Measurements from ENCODE around the gene SPTSSA.
A peak's percentile ranks its signal among the peaks of the same experiment; 100 is the strongest.

The SPTSSA gene

GRCh38 chr14:34474187-34474679 is 12.2 kb upstream of the SPTSSA start:
- Histone ChIP-seq H3K27ac (ENCODE audit: insufficient read depth, low read depth, low read length, poor library complexity, severe bottlenecking) (no peak overlapping the region), H3K27me3 (ENCODE audit: control insufficient read depth, insufficient read depth, low read length, poor library complexity, severe bottlenecking) (no peaks in the 10 kb centered on the region), H3K4me1 (ENCODE audit: control insufficient read depth, insufficient read depth, low read length) (no peaks in the 10 kb centered on the region), H3K36me3 (ENCODE audit: control insufficient read depth, insufficient read depth, low read length) (no peaks in the 10 kb centered on the region), H3K4me3 (ENCODE audit: insufficient read depth, low read depth, low read length) (no peak overlapping the region), H3K9me3 (ENCODE audit: control insufficient read depth, low read length) (no peaks in the 10 kb centered on the region)
- 92 to 93% methylated on average over 2 of the region's 2 CpGs for WGBS, 2 experiments

GRCh38 chr14:34472706-34473279 is 10.8 kb upstream of the SPTSSA start:
- H3K4me3 ChIP-seq (ENCODE audit: insufficient read depth, low read depth, low read length) = no peak overlapping the region
- whole genome bisulfite sequencing, 2 experiments = 87 to 88% methylated on average over 6 of the region's 6 CpGs
- no peaks in the 10 kb centered on the region for H3K36me3 ChIP-seq (ENCODE audit: control insufficient read depth, insufficient read depth, low read length)
- no peaks in the 10 kb centered on the region for H3K9me3 ChIP-seq (ENCODE audit: control insufficient read depth, low read length)
- H3K27ac ChIP-seq (ENCODE audit: insufficient read depth, low read depth, low read length, poor library complexity, severe bottlenecking) = no peak overlapping the region
- H3K27me3 ChIP-seq (ENCODE audit: control insufficient read depth, insufficient read depth, low read length, poor library complexity, severe bottlenecking) = no peaks in the 10 kb centered on the region
- no peaks in the 10 kb centered on the region for H3K4me1 ChIP-seq (ENCODE audit: control insufficient read depth, insufficient read depth, low read length)

GRCh38 chr14:34470319-34470718 is 8.3 kb upstream of the SPTSSA start:
- H3K27ac ChIP-seq (ENCODE audit: insufficient read depth, low read depth, low read length, poor library complexity, severe bottlenecking) = no peak overlapping the region
- H3K4me3 ChIP-seq (ENCODE audit: insufficient read depth, low read depth, low read length) = no peak overlapping the region
- H3K36me3 ChIP-seq (ENCODE audit: control insufficient read depth, insufficient read depth, low read length) = no peaks in the 10 kb centered on the region
- H3K4me1 ChIP-seq (ENCODE audit: control insufficient read depth, insufficient read depth, low read length) = no peaks in the 10 kb centered on the region
- H3K9me3 ChIP-seq (ENCODE audit: control insufficient read depth, low read length) = no peaks in the 10 kb centered on the region
- H3K27me3 ChIP-seq (ENCODE audit: control insufficient read depth, insufficient read depth, low read length, poor library complexity, severe bottlenecking) = no peaks in the 10 kb centered on the region

GRCh38 chr14:34466691-34467090 is 4.7 kb upstream of the SPTSSA start:
- no peaks in the 10 kb centered on the region for H3K9me3 ChIP-seq (ENCODE audit: control insufficient read depth, low read length)
- no peaks in the 10 kb centered on the region for H3K36me3 ChIP-seq (ENCODE audit: control insufficient read depth, insufficient read depth, low read length)
- no peak overlapping the region for H3K4me3 ChIP-seq (ENCODE audit: insufficient read depth, low read depth, low read length)
- no peaks in the 10 kb centered on the region for H3K4me1 ChIP-seq (ENCODE audit: control insufficient read depth, insufficient read depth, low read length)
- H3K27ac ChIP-seq (ENCODE audit: insufficient read depth, low read depth, low read length, poor library complexity, severe bottlenecking) = no peak overlapping the region
- no peaks in the 10 kb centered on the region for H3K27me3 ChIP-seq (ENCODE audit: control insufficient read depth, insufficient read depth, low read length, poor library complexity, severe bottlenecking)
- WGBS, 2 experiments = 96 to 98% methylated on average over 2 of the region's 2 CpGs

- Histone ChIP-seq H3K27ac (ENCODE audit: insufficient read depth, low read depth, low read length, poor library complexity, severe bottlenecking) (no peak overlapping the region), H3K4me1 (ENCODE audit: control insufficient read depth, insufficient read depth, low read length) (peaks cover 5% of the 10 kb centered on the region), H3K9me3 (ENCODE audit: control insufficient read depth, low read length) (no peaks in the 10 kb centered on the region), H3K36me3 (ENCODE audit: control insufficient read depth, insufficient read depth, low read length) (no peaks in the 10 kb centered on the region), H3K27me3 (ENCODE audit: control insufficient read depth, insufficient read depth, low read length, poor library complexity, severe bottlenecking) (no peaks in the 10 kb centered on the region), H3K4me3 (ENCODE audit: insufficient read depth, low read depth, low read length) (no peak overlapping the region)
- 89 to 97% methylated on average over 2 of the region's 2 CpGs for WGBS, 2 experiments
Observed at GRCh38 chr14:34465069-34465859, 3.2 kb upstream of the SPTSSA start.

GRCh38 chr14:34463598-34463961 is 1.5 kb upstream of the SPTSSA start:
- Histone ChIP-seq H3K27me3 (ENCODE audit: control insufficient read depth, insufficient read depth, low read length, poor library complexity, severe bottlenecking) (no peaks in the 10 kb centered on the region), H3K9me3 (ENCODE audit: control insufficient read depth, low read length) (no peaks in the 10 kb centered on the region), H3K36me3 (ENCODE audit: control insufficient read depth, insufficient read depth, low read length) (no peaks in the 10 kb centered on the region), H3K4me3 (ENCODE audit: insufficient read depth, low read depth, low read length) (no peak overlapping the region), H3K27ac (ENCODE audit: insufficient read depth, low read depth, low read length, poor library complexity, severe bottlenecking) (no peak overlapping the region), H3K4me1 (ENCODE audit: control insufficient read depth, insufficient read depth, low read length) (peaks cover 5% of the 10 kb centered on the region)
- WGBS, 2 experiments = 96 to 98% methylated on average over 1 of the region's 1 CpG

- Histone ChIP-seq H3K9me3 (ENCODE audit: control insufficient read depth, low read length) (no peaks in the 10 kb centered on the region), H3K4me1 (ENCODE audit: control insufficient read depth, insufficient read depth, low read length) (peaks cover 5% of the 10 kb centered on the region), H3K4me3 (ENCODE audit: insufficient read depth, low read depth, low read length) (peak overlapping the region; percentile 42), H3K27ac (ENCODE audit: insufficient read depth, low read depth, low read length, poor library complexity, severe bottlenecking) (peak overlapping the region; percentile 84), H3K27me3 (ENCODE audit: control insufficient read depth, insufficient read depth, low read length, poor library complexity, severe bottlenecking) (no peaks in the 10 kb centered on the region), H3K36me3 (ENCODE audit: control insufficient read depth, insufficient read depth, low read length) (no peaks in the 10 kb centered on the region)
- 1% methylated on average over 40 to 45 of the region's 45 CpGs for WGBS, 2 experiments
Observed at GRCh38 chr14:34461334-34462131, 507 bp downstream of the SPTSSA start.

GRCh38 chr14:34460841-34461240 is 1.2 kb downstream of the SPTSSA start:
- 34 to 60% methylated on average over 1 to 2 of the region's 2 CpGs for WGBS, 2 experiments
- no peaks in the 10 kb centered on the region for H3K9me3 ChIP-seq (ENCODE audit: control insufficient read depth, low read length)

GRCh38 chr14:34460295-34460694 is 1.7 kb downstream of the SPTSSA start:
- Histone ChIP-seq H3K27me3 (ENCODE audit: control insufficient read depth, insufficient read depth, low read length, poor library complexity, severe bottlenecking) (no peaks in the 10 kb centered on the region), H3K4me1 (ENCODE audit: control insufficient read depth, insufficient read depth, low read length) (peaks cover 5% of the 10 kb centered on the region), H3K9me3 (ENCODE audit: control insufficient read depth, low read length) (no peaks in the 10 kb centered on the region), H3K27ac (ENCODE audit: insufficient read depth, low read depth, low read length, poor library complexity, severe bottlenecking) (no peak overlapping the region), H3K4me3 (ENCODE audit: insufficient read depth, low read depth, low read length) (no peak overlapping the region), H3K36me3 (ENCODE audit: control insufficient read depth, insufficient read depth, low read length) (peaks cover under 1% of the 10 kb centered on the region)
- WGBS, 2 experiments = 95 to 100% methylated on average over 1 of the region's 1 CpG

More at GRCh38 chr14:34460841-34461240, 1.2 kb downstream of the SPTSSA start:
- Histone ChIP-seq H3K27ac (ENCODE audit: insufficient read depth, low read depth, low read length, poor library complexity, severe bottlenecking) (no peak overlapping the region), H3K4me3 (ENCODE audit: insufficient read depth, low read depth, low read length) (peak overlapping the region; percentile 42), H3K27me3 (ENCODE audit: control insufficient read depth, insufficient read depth, low read length, poor library complexity, severe bottlenecking) (no peaks in the 10 kb centered on the region), H3K36me3 (ENCODE audit: control insufficient read depth, insufficient read depth, low read length) (no peaks in the 10 kb centered on the region), H3K4me1 (ENCODE audit: control insufficient read depth, insufficient read depth, low read length) (peaks cover 5% of the 10 kb centered on the region)

- no peaks in the 10 kb centered on the region for H3K9me3 ChIP-seq (ENCODE audit: control insufficient read depth, low read length)
- 92 to 95% methylated on average over 3 of the region's 3 CpGs for WGBS, 2 experiments
- H3K27ac ChIP-seq (ENCODE audit: insufficient read depth, low read depth, low read length, poor library complexity, severe bottlenecking) = no peak overlapping the region
- no peak overlapping the region for H3K4me3 ChIP-seq (ENCODE audit: insufficient read depth, low read depth, low read length)
- no peaks in the 10 kb centered on the region for H3K27me3 ChIP-seq (ENCODE audit: control insufficient read depth, insufficient read depth, low read length, poor library complexity, severe bottlenecking)
- H3K4me1 ChIP-seq (ENCODE audit: control insufficient read depth, insufficient read depth, low read length) = peaks cover 5% of the 10 kb centered on the region
- H3K36me3 ChIP-seq (ENCODE audit: control insufficient read depth, insufficient read depth, low read length) = peaks cover 8% of the 10 kb centered on the region
Observed at GRCh38 chr14:34457186-34457585, 4.9 kb downstream of the SPTSSA start.
